GM12801 (cell line): ENCODE measurements around the gene PCDHA7.

Experiments used
- TF ChIP-seq, protein P1 (sequence below): IDR thresholded peaks from one replicate; pipeline ENCODE4 v1.5.1; 2011; ENCODE audit warnings: control low read depth; ENCODE audit not compliant: insufficient read length; ENCODE audit errors: extremely low read depth

PCDHA7 gene

DNA sequence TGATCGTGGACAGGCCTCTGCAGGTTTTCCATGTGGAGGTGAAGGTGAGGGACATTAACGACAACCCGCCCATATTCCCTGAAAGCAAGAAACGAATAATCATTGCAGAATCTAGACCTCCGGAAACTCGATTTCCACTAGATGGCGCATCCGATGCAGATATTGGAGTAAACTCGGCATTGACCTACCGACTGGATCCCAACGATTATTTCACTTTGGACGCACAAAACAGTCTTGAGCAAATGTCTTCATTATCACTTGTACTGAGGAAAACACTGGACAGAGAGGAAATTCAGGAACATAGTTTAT is 48.5 kb downstream of the PCDHA7 start:
- TF ChIP-seq, protein P1, sequence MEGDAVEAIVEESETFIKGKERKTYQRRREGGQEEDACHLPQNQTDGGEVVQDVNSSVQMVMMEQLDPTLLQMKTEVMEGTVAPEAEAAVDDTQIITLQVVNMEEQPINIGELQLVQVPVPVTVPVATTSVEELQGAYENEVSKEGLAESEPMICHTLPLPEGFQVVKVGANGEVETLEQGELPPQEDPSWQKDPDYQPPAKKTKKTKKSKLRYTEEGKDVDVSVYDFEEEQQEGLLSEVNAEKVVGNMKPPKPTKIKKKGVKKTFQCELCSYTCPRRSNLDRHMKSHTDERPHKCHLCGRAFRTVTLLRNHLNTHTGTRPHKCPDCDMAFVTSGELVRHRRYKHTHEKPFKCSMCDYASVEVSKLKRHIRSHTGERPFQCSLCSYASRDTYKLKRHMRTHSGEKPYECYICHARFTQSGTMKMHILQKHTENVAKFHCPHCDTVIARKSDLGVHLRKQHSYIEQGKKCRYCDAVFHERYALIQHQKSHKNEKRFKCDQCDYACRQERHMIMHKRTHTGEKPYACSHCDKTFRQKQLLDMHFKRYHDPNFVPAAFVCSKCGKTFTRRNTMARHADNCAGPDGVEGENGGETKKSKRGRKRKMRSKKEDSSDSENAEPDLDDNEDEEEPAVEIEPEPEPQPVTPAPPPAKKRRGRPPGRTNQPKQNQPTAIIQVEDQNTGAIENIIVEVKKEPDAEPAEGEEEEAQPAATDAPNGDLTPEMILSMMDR: no peak

DNA sequence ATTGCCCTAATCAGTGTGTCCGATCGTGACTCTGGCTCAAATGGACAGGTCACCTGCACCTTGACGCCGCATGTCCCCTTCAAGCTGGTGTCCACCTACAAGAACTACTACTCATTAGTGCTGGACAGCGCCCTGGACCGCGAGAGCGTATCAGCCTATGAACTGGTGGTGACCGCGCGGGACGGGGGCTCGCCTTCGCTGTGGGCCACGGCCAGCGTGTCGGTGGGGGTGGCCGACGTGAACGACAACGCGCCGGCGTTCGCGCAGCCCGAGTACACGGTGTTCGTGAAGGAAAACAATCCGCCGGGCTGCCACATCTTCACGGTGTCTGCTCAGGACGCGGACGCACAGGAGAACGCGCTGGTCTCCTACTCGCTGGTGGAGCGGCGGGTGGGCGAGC is 49.3 kb downstream of the PCDHA7 start:
- TF ChIP-seq, protein P1: no peak

DNA sequence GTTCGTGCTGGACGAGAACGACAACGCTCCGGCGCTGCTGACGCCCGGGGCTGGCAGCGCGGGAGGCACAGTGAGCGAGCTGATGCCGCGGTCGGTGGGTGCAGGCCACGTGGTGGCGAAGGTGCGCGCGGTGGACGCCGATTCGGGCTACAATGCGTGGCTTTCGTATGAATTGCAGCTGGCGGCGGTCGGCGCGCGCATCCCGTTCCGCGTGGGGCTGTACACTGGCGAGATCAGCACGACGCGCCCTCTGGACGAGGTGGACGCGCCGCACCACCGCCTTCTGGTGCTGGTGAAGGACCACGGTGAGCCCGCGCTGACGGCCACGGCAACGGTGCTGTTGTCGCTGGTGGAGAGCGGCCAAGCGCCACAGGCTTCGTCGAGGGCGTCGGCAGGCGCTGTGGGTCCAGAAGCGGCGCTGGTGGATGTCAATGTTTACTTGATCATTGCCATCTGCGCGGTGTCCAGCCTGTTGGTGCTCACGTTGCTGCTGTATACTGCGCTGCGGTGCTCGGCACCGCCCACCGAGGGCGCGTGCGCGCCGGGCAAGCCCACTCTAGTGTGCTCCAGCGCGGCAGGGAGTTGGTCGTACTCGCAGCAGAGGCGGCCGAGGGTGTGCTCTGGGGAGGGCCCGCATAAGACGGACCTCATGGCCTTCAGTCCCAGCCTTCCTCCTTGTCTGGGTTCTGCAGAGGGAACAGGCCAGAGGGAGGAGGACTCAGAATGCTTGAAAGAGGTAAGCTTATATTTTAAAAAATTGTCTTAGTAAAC is 50.0 kb downstream of the PCDHA7 start:
- TF ChIP-seq, protein P1: no peak
